BE2C (cell line): ENCODE data around the gene NADK2.

Experiments used
- DNase-seq: peaks from one replicate; pipeline ENCODE4 v3.0.0-alpha.2; 2020
- H3K27me3 ChIP-seq: fragments of 250-450 bp; sonication (Bioruptor Pico); 2 replicates; pipeline ENCODE4 v1.5.1; 2020; ENCODE audit warnings: mild to moderate bottlenecking
- H3K36me3 ChIP-seq: fragments of 250-450 bp; sonication (Bioruptor Pico); 2 replicates; pipeline ENCODE4 v1.5.1; 2020; ENCODE audit warnings: mild to moderate bottlenecking
- H3K4me1 ChIP-seq: fragments of 250-450 bp; sonication (Bioruptor Pico); 2 replicates; pipeline ENCODE4 v1.5.1; 2020
- H3K4me3 ChIP-seq: 2 replicates; pipeline ENCODE4 v1.5.1; 2011; ENCODE audit warnings: low read depth, low read length
- H3K9me3 ChIP-seq: fragments of 250-450 bp; sonication (Bioruptor Pico); 2 replicates; pipeline ENCODE4 v1.5.1; 2020
- CTCF ChIP-seq: IDR thresholded peaks from 2 replicates; pipeline ENCODE4 v1.5.1; 2012; ENCODE audit warnings: mild to moderate bottlenecking, low read depth, low read length

Gene NADK2

GRCh38 chr5:36276864-36277263 is 35.1 kb upstream of the NADK2 start:
- no peak for DNase-seq
- Histone ChIP-seq H3K27me3 (peaks cover 4% of the 10 kb centered on the region; the same call in 1 of the 2 replicates), H3K36me3 (no peaks in the 10 kb centered on the region), H3K4me3 (no peak overlapping the region), H3K9me3 (no peaks in the 10 kb centered on the region), H3K4me1 (no peaks in the 10 kb centered on the region)
- no peak for TF ChIP-seq CTCF

GRCh38 chr5:36273809-36274526 is 32.2 kb upstream of the NADK2 start:
- Histone ChIP-seq H3K27me3 (peaks cover 8% of the 10 kb centered on the region; the same call in 1 of the 2 replicates), H3K4me1 (no peaks in the 10 kb centered on the region), H3K36me3 (no peaks in the 10 kb centered on the region), H3K4me3 (no peak overlapping the region), H3K9me3 (no peaks in the 10 kb centered on the region)
- TF ChIP-seq CTCF: no peak
- no peak for DNase-seq

- no peak for TF ChIP-seq CTCF
- Histone ChIP-seq H3K4me3 (no peak overlapping the region), H3K36me3 (no peaks in the 10 kb centered on the region), H3K9me3 (no peaks in the 10 kb centered on the region), H3K27me3 (peaks cover 8% of the 10 kb centered on the region; the same call in 1 of the 2 replicates), H3K4me1 (no peaks in the 10 kb centered on the region)
- DNase-seq: no peak
These were observed 30.5 kb upstream of the NADK2 start for GRCh38 chr5:36272136-36272690.

- no peak overlapping the region for H3K4me3 ChIP-seq
- no peaks in the 10 kb centered on the region for H3K9me3 ChIP-seq
- no peaks in the 10 kb centered on the region for H3K36me3 ChIP-seq
- H3K27me3 ChIP-seq: peaks cover 8% of the 10 kb centered on the region; the same call in 1 of the 2 replicates
- no peak for TF ChIP-seq CTCF
- no peak for DNase-seq
- no peaks in the 10 kb centered on the region for H3K4me1 ChIP-seq
These were observed 29.3 kb upstream of the NADK2 start for GRCh38 chr5:36270876-36271575.

GRCh38 chr5:36270175-36270574 is 28.4 kb upstream of the NADK2 start:
- Histone ChIP-seq H3K9me3 (no peaks in the 10 kb centered on the region), H3K4me3 (no peak overlapping the region), H3K36me3 (no peaks in the 10 kb centered on the region), H3K4me1 (no peaks in the 10 kb centered on the region), H3K27me3 (peaks cover 8% of the 10 kb centered on the region; the same call in 1 of the 2 replicates)
- DNase-seq: no peak
- TF ChIP-seq CTCF: no peak

- TF ChIP-seq CTCF: no peak
- Histone ChIP-seq H3K36me3 (no peaks in the 10 kb centered on the region), H3K27me3 (peaks cover 8% of the 10 kb centered on the region; the same call in 1 of the 2 replicates), H3K4me3 (no peak overlapping the region), H3K4me1 (no peaks in the 10 kb centered on the region), H3K9me3 (no peaks in the 10 kb centered on the region)
- DNase-seq: no peak
These were observed 27.8 kb upstream of the NADK2 start for GRCh38 chr5:36269478-36269877.
